AML-193 (cell line): ENCODE data around the gene KPNA4.
"Not testable (repeated sequence)": the region's sequence is repeated elsewhere in the genome, so short reads cannot be mapped to it uniquely, and the experiment has no call there.

Experiments used
- DNase-seq, 2 experiments: peaks; one replicate each; lab custom pipeline; 2025; lab: John Stamatoyannopoulos, UW

The KPNA4 gene, protein sequence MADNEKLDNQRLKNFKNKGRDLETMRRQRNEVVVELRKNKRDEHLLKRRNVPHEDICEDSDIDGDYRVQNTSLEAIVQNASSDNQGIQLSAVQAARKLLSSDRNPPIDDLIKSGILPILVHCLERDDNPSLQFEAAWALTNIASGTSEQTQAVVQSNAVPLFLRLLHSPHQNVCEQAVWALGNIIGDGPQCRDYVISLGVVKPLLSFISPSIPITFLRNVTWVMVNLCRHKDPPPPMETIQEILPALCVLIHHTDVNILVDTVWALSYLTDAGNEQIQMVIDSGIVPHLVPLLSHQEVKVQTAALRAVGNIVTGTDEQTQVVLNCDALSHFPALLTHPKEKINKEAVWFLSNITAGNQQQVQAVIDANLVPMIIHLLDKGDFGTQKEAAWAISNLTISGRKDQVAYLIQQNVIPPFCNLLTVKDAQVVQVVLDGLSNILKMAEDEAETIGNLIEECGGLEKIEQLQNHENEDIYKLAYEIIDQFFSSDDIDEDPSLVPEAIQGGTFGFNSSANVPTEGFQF

DNA sequence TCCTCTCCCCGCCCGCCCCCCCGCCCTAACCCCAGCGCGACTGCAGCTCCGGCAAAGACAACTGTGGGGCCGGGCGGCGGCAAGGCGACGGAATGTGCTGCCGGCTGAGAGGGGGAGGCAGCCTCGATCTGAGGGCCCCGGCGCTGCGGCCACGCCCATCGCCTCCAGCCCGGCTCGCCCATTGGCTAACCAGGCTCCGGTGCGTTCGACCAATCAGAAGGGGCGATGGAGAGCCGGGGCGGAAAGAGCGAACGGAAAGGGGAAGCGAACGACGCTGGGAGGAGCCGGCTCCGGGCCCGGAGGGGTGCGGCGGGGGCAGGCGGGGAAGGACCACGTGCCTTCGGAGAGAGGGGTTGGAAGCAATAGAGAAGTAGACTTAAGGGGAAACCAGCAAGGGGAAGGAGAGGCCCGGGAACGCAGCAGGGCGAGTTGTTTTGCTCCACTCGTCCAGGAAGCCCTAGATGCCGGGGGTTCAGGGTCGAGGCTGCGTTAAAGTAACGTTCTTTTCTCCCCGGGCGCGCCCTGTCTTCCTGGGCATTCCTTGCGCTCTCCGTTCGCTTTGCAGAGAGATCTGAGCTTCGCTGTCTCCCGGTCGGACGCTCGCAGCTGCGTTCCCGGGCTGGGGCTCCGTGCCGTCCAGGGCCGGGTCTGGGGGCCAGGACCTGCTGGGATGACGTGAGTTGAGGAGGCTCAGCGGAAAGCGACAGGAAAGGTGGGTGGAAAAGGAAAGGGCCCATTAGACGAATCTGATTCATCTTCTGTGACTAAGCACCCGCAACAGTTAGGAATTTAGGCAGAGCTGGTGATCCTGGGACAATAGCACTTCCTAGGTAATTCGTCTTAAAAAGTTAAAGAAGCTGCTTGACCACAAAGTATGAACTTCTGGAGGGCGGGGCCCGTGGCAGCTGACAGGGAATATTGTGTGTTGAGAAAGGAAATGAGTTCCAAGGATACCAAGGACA lies at the start of gene KPNA4:
Gene KPNA4, minus strand, starts transcription at position 130 of the 962 bp plus-strand sequence. CDS start 289 bp downstream, outside the sequence.
- peak; percentile 99 for DNase-seq

DNA sequence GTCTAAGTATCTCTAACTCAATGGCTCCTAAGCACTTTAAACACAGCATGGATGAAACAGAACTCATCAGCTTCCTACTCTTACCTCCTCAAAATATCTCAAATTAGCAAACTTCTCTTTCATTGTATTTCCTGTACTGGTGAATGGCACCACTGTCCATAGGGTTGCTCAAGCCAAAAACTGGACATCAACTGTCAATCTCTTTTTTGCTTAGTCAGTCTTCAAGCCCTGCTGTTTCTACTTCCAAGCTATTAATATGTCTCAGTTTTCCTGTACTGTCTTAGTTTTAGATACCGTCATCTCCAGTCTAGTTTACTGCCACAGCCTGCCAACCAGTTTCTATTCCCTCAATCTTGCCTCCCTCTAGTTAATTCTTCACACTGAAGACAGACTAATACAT lies 48.3 kb upstream of the KPNA4 start:
- peak; percentile 51 to 57 for DNase-seq

DNA sequence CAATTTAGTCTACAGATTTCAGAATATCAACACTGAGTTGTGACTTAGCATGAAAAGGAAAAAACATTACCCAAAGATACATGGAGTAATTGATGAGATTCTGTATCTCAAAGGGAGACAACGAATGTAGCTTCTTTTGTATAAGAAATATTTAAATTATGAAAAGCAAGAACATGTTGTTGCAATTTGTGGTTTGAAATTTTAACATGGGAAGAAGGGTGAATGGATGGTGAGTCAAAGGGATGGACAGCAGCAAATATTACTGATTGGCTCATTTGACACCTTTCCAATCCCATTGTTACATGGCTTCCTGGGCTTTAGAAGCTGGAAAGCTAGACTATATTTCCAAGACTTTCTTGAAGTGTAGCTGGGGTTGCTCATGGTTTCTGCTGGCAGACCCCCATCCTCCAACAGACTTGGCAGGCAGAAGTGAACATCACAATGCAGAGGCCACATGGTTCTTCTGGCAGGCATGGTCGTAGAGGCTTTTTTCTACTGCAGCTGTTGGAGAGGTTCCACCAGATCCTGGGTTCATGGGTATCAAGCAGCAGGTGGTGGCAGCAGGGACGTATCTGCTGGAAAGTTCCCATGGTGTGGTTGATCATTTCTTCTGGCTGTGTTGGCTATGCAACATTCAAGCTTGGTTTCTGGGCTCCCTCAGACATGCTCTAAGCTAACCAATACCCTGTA lies 47.2 kb upstream of the KPNA4 start:
- no peak for DNase-seq

DNA sequence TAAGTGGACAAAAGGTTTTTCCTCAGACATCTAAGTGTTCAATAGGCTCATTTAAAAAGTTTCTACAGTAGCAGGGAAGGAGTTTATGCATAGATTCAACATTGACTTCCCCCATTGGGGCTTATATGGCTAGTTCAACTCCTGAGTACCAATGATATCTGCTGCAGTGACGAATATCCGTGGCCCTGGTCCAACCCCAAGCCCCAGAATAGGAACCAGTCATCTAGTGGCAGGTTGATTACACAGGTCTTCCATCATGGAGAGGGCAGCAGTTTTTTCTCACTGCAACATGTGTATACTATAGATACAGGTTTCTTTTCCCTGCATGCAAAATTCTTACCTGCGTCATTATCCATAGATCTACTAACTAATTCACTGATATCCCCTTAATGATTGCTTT lies 45.8 kb upstream of the KPNA4 start:
- no peak for DNase-seq

DNA sequence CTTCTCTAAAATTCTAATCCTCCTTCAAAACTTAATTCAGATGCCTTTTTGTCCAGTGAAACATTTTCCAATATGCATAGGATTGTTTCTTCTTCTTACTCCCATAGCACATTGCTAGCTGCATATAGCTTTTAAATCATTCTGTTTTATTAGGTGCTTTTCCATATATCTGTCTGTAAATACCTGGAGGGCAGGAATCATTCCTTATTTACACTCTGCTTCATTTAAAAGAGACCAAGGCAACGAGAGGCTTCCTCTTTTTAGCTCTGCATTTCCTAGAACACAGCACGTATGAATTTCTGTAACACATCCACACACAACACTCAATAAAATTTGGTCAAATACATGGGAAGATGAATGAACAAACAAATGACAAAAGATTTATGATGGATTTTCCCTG lies 43.5 kb upstream of the KPNA4 start:
- no peak for DNase-seq

DNA sequence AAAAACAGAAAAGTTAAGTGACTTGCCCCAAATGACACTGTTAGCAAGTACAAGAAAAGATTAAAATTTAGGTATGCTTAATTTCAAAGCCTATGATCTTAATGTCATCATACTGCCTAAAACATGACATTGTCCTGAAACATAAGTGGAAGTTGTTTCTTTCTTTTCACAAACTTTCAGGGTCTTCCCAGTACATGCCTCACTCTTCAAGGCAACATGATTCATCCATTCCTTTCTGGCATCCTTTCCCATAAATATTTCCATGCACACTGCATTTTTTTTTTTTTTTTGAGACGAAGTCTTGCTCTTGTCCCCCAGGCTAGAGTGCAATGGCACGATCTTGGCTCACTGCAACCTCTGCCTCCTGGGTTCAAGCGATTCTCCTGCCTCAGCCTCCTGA lies 42.5 kb upstream of the KPNA4 start:
- DNase-seq, result no peak

DNA sequence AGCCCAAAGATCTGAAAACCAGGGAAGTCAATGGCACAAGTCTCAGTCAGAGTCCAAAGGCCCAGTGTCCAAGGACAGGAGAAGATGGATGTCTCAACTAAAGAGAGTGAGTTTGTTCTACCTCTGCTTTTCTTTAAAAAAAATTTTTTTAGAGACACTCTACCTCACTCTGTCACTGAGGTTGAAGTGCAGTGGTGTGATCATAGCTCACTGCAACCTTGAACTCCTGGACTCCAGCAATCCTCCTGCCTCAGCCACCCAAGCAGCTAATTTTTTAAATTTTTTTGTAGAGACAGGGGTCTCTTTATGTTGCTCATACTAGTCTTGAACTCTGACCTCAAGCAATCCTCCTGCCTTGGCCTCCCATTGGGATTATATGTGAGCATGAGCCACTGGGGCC lies 39.9 kb upstream of the KPNA4 start:
- DNase-seq, result no peak

DNA sequence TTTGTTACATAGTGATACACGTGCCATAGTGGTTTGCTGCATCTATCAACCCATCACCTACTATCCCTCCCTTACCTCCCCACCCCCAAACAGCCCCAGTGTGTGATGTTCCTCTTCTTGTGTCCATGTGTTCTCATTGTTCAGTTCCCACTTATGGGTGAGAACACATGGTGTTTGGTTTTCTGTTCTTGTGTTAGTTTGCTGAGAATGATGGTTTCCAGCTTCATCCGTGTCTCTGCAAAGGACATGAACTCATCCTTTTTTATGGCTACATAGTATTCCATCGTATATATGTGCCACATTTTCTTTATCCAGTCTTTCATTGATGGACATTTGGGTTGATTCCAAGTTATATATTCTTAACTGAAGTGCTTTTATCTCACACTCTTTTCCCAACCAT lies 38.5 kb upstream of the KPNA4 start:
- not testable (repeated sequence) for DNase-seq

DNA sequence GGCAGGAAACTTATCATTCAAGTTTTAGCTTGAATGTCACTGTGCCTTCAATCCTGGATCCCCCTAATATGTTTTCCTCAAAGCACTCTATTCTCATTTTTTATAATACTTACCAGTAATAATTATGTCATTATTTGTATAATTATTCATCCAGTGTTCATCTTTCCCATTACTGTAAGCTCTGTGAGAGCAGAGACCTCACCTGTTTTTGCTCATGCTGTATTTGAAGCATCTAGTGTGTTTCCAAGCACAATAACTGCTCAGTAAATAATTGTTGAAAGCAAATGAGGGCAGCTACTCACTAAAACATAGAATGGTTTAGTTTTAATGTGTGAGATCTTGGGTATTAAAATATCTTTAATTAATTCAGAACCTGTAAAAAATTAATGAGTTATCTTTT lies 36.9 kb upstream of the KPNA4 start:
- DNase-seq, result no peak

DNA sequence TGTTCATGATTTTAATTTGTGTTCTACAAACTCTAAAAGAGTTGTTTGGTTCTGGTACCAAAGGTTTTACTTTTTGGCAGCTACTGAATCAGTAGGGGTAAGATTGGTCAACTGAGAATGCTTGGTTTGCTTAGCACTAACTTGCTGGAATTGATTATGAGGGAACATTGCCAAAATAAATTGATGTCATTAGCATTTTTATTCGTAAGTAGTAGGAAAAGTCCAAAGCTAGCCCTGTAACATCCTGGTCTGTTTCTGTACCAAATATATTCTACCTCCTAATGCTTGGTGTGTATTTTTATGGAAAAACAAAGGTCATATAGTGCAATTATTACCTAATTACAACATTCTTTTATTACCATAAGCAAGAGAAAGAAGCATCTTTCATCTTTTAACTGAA lies 35.9 kb upstream of the KPNA4 start:
- no peak for DNase-seq

DNA sequence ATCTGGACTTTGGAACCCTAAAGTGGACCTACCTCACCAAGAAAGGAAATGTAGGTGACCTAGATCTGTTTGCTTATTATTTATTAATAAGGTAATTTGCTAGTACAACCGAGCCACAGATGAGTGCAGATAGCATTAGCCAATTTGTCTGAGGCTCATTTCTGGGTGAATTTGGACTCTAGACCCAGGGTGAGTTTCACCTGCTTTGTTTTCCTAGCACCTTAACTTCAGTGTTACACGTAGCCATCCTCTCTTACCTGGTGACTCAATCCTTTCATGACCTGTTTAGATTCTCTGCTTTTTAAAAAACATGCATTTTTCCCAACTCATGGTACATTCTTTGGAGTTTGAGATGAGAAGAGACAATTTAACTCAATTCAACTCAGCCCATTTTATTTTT lies 33.5 kb upstream of the KPNA4 start:
- DNase-seq, result no peak

DNA sequence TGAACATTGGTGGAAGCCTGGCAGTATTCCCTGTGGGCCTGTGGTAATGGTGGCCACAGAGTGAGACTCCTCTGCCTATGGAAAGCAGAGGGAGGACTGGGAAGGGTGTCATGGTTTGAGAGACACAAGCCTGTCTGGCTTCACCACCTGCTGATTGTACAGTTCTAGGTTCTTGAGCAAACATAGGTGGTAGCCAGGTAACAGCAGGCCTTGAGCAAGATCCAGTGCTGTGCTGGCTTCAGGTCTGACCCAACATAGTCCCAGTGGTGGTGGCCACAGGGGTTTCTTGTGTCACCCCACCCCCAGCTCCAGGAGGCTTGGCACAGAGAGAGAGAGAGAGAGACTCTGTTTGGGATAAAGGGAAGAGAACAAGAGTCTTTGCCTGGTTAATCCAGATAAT lies 22.7 kb upstream of the KPNA4 start:
- DNase-seq, result no peak

DNA sequence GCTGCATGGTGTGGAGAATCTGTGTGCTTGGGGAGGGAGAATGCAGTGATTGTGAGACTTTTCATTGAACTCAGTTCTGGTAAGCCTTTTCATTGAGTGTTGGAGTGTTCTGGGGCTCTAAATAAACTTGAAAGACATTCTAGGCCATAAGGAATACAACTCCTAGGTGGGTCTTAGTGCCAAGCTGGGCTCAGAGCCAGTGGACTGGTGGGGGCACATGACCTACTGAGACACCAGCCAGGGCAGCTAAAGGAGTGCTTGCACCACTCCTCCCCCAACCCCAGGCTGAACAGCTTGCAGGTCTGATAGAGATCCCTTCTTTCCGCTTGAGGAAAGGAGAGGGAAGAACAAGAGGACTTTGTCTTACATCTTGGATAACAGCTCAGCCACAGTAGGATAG lies 21.7 kb upstream of the KPNA4 start:
- no peak for DNase-seq

DNA sequence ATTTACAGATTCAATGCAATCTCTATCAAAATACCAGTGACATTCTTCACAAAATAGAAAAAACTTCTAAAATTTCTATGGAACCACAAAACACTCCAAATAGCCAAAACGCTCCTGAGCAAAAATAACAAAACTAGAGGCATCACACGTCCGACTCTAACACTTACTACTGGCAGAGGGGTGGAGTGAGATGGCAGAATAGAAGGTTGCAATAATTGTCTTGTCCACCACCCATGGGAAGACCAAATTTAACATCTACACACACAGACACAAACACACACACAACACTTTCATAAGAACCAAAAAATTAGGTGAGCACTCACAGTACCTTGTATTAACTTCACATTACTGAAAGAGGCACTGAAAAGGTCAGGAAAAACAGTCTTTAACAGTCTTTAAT lies 21.3 kb upstream of the KPNA4 start:
- DNase-seq, result no peak

DNA sequence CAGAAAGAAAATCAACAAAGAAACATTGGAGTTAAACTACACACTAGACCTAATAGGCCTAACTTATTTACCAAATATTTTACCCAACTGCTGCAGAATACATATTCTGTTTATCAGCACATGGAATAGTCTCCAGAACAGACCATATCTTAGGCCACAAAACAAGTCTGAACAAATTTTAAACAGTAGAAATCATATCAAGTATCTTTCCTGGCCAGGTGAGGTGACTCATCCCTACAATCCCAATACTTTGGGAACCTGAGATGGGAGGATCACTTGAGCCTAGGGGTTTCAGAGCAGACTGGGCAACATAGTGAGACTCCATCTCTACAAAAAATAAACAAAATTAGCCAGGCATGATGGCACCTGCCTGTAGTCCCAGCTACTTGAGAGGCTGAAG lies 18.1 kb upstream of the KPNA4 start:
- no peak for DNase-seq

DNA sequence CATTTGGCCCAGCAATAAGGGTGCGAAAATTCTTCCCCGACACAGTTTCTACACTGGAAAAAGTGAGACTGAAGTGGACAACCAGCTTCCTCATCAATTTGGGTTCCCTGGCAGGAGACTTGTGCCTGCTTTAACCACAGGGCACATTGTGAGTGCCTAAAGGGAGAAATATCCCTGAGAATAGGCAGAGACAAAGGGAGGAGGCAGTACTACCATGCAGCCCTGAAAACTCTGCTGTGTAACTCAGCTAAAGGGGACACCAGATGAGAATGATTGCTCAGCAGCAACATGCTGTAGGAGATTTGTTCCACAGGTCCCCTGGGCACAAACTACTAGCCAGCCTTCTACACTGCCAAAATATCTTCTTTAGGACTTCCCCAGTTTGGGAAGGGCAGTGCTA lies 15.6 kb upstream of the KPNA4 start:
- no peak for DNase-seq

DNA sequence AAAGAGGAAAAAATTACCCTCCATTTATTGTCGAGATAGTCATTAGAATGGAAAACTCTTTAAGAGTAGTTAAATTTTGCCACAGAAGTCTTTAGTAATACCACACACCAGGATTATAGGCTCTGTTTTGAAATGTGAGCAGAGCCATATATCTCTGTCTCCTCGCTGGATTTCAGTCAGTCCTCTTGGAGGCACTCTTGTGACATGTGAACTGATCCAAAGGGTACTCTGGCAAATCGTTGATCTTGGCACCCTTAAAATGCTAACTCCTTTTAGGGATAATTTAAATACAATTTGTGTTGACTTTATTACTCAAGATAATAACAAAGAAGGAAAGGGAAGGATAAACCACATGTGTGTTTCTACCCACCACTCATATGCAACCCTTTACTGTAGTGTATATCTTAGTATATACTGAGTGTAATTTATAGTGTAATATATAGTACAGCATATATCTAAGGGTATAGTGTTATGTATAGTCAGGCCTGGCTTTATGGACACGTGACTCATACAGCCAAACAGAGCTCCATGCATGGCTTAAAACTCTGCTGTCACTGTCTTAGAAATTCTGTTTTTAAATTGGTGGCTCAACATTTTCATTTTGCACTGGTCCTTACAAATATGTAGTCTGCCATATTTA lies 12.3 kb upstream of the KPNA4 start:
- peak in 1 of 2 experiments; percentile 11 for DNase-seq

DNA sequence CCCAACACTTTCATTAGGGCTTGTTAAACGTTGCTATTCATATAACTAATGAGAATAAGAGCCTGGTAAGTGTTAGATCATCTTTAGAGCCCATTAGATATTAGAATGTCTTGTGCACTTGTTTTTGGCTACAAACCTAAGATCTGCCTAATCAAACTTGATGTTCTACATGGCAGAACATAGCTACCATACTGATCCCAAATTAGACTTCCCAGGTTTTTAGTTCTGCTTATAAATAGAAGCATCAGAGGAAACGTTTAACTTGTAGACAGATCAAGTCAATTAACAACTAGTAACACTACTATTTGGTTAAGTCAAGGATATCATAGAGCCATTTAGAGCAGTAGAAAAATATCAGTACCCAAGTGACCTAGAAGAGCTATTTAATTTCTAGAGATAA lies 11.7 kb upstream of the KPNA4 start:
- no peak for DNase-seq

DNA sequence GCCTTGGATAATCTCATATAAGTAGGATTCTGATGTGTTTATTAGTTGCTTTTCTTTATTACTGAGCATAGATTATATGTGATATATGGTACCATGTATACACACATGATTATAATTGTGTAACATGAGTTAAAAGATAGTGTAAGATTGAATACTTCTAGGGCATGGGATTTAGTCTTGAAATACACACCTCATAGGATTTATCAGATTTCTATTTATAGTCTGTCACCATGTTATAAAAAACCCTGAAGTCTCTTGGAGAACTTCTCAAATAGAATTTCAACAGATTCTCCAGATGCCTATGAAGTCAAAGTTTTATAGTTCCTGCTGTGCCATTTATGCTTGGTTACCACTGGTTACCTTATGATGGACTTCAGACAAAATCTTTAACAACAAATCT lies 11.2 kb upstream of the KPNA4 start:
- no peak for DNase-seq

DNA sequence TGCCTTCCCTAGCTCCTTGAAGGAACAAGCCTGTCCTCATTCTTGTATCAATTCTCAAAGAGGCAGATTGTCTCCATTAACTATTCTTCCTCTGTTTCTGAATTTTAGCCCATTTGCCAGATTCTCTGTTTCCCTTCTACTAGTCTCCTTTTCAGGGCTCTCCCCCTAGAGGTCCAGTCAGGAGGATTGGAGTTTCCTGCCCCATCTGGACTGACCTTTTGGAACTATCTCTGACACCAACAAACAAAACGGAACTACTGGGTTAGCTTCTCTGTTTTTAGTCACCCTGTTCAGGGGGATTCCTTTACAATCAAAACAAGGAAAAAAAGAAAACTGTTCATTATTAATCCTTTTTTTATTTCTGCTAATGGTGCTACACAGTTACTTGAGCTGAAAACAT lies 10.2 kb upstream of the KPNA4 start:
- DNase-seq, result no peak

DNA sequence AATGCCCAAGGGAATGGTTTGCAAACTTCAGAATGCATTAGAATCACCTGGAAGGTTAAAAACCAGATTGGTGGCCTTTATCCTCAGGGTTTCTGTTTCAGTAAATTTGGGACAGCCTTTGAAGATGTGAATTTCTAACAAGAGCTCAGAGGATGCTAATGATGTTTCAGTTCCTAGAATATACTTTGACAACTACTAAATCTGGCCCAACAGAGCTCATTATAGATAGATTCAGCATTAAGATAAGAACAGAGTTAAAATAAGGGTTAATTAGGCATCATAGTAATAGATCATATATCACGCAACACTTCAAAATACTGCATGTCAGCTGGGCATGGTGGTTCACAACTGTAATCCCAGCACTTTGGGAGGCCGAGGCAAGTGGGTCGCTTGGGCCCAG lies 9.3 kb upstream of the KPNA4 start:
- DNase-seq, result no peak
